WTC11 (cell line): Measurements from ENCODE around the gene MRAP.

Experiments
- CTCF ChIP-seq: fragments of 200-600 bp; IDR thresholded peaks from 2 replicates; pipeline ENCODE4 v1.8.0; 2022; ENCODE audit warnings: antibody characterized with exemption
- HMGXB4 ChIP-seq: sonication (generic); formaldehyde crosslinking; IDR thresholded peaks from 2 replicates; pipeline ENCODE4 v1.8.1; 2023; ENCODE audit warnings: mild to moderate bottlenecking, moderate library complexity, missing genetic modification reagents
- IRF2 ChIP-seq: sonication (generic); formaldehyde crosslinking; IDR thresholded peaks from 2 replicates; pipeline ENCODE4 v1.8.0; 2022; ENCODE audit warnings: low read depth, missing genetic modification reagents, borderline replicate concordance
- RELA ChIP-seq: sonication (generic); formaldehyde crosslinking; IDR thresholded peaks from 2 replicates; pipeline ENCODE4 v1.8.1; 2022; ENCODE audit warnings: missing genetic modification reagents, mild to moderate bottlenecking, borderline replicate concordance
- SMAD3 ChIP-seq: sonication (generic); formaldehyde crosslinking; IDR thresholded peaks from 2 replicates; pipeline ENCODE4 v1.8.0; 2022; ENCODE audit warnings: missing genetic modification reagents, mild to moderate bottlenecking, borderline replicate concordance
- ZNF232 ChIP-seq: sonication (generic); formaldehyde crosslinking; IDR thresholded peaks from 2 replicates; pipeline ENCODE4 v1.8.0; 2022; ENCODE audit warnings: mild to moderate bottlenecking, missing genetic modification reagents
- ZNF281 ChIP-seq: sonication (generic); formaldehyde crosslinking; IDR thresholded peaks from 2 replicates; pipeline ENCODE4 v1.8.0; 2023; ENCODE audit warnings: mild to moderate bottlenecking, missing genetic modification reagents
- ZNF423 ChIP-seq: fragments of 250-450 bp; sonication (Bioruptor Pico); IDR thresholded peaks from 2 replicates; pipeline ENCODE4 v2.1.2; 2022; ENCODE audit warnings: mild to moderate bottlenecking, moderate library complexity
- ZNF425 ChIP-seq: fragments of 250-450 bp; sonication (Bioruptor Pico); conservative IDR thresholded peaks from 2 replicates; pipeline ENCODE4 v1.9.0; 2021; ENCODE audit warnings: mild to moderate bottlenecking

- TF ChIP-seq CTCF (no peak), ZNF232 (no peak), SMAD3 (CRISPR knock-in tag) (no peak), IRF2 (CRISPR knock-in tag) (no peak), ZNF281 (no peak), HMGXB4 (CRISPR knock-in tag) (no peak), ZNF425 (CRISPR knock-in tag) (no peak), ZNF423 (CRISPR knock-in tag) (no peak), RELA (CRISPR knock-in tag) (no peak)
Observed at GRCh38 chr21:32312976-32313375, 14.3 kb downstream of the MRAP start.
